Activated CD8-positive, alpha-beta memory T cell treated with anti-CD3 and anti-CD28 coated beads, Interleukin-2, amount 50 U/mL, for 48 hours (primary cell): ENCODE measurements around the gene SPDYC.

Experiments
- DNase-seq: peaks from one replicate; pipeline ENCODE4 v3.0.0-alpha.2; 2020

The SPDYC gene

DNA sequence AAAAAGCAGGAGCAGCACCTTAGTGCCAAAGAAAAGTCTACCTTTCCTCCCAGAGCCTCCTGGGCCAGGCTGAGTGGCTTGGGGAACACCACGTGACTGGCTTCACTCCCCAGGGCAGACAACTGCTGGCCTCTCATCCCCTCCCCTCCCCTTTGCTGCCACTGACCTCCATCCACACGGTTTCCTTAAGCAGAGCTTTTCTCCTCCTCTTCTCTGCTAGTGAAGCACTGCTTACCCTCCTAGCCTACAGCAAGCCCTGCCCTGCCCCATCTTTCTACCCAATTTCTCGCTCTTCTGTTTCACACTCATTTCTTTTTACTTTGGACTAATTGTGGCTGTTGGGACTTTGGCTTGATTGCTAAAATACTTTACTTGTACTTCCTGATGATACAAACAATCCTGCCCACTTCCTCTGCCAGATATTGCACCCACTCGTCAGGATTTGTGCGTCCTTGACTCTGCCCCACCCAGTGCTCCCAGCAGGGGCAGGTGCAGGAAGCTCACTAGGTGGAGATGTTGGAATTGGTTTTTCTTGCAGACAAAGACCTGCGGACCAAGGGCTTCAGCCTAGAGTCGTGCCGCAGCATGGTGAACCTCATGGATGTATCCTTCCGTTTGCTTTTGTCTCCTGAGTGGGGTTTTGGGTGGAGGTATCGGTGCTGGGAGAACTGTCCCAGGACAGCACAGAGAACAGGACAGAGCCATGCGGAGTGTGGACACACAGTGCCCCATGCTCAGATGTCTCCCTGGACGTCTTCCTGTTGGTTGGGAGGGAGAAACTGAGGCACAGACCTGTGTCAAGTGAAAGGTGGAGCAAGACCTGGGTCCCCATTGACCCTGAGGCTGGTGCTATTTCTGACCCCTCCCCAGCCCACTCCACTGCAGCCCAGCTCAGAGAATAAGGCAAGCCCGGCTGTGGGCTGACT lies 39.0 kb downstream of the SPDYC start:
- DNase-seq, result peak; percentile 42

GRCh38 chr11:65209711-65210360 lies 39.8 kb downstream of the SPDYC start:
- peak; percentile 47 for DNase-seq

- DNase-seq, result no peak
Measured at GRCh38 chr11:65210361-65210731, 40.3 kb downstream of the SPDYC start.

DNA sequence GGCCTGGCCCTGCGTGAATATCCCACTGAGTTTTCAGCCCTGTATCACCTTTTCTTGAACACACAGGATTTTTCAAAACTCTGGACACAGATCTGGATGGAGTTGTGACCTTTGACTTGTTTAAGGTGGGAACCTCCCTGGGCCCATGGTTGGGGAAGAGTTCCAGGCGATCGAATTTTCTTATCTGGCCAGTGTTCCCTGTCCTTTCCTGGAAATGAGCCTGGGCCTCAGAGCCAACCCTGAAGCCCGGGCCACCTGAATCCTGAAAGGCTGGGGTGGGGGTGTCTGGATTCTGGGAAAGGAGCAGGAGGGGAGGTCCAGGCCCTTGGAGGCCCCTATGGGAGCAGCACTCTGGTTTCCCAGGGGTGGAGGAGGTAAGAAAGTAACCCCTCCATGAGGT lies 40.7 kb downstream of the SPDYC start:
- peak; percentile 26 for DNase-seq

- peak; percentile 50 for DNase-seq
Measured at GRCh38 chr11:65211293-65212105, 41.5 kb downstream of the SPDYC start.

DNA sequence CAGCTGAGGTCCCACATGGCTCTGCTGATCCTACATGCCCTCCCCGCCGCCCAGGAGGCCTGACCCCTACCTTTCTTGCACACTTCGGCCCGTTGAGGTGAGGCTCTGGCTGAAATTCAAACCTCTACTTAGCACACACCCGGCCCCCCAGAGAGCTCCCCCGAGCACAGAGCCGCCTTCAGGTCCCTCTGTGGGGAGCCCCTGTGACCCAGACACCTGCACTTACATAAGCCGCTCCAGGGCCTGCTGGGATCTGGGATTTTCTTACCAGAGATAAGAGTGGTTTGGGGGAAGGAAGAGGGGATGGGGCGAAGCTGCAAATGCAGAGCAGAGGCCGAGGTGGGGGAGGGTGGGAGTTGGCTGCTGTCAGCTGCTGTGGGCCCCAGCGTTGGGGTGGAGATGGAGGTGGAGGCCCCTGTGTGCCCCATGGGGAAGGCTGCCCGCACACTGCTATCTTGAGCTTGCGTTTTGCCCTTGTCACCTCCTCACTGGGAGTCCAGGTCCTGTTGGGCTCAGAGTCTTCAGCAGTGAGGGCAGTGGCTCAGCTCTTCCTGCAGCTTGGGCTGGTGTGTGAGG lies 42.3 kb downstream of the SPDYC start:
- DNase-seq, result peak; percentile 48

DNA sequence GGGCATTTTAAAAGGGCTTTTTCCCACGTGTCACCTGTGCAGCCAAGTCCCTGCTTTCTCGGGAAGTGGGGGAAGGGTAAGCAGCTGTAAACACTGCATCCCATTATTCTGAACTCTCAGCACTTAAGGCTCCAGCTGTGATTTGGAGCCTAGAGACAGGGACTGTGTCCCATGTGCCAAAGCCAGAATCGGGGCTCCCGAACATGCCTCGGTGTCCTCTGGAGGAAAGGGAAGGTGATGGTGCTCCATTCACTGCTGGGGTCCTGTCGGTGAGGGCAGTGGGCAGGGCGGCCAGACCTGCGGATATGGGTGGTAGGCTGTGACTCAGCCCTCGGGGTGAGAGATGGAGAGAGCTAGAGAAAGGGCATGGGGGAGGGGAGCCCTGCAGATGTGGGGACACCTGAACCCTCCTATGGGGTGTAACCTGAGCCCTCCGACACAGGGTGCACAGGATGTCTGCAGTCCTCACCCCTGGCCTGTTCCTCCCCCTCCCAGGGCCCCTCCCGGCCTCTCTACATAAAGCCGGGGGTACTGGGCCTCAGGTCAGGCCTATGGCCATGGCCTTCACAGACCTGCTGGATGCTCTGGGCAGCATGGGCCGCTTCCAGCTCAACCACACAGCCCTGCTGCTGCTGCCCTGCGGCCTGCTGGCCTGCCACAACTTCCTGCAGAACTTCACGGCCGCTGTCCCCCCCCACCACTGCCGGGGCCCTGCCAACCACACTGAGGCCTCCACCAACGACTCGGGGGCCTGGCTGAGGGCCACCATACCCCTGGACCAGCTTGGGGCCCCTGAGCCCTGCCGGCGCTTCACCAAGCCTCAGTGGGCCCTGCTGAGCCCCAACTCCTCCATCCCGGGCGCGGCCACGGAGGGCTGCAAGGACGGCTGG lies 43.5 kb downstream of the SPDYC start:
- peak; percentile 63 for DNase-seq

DNA sequence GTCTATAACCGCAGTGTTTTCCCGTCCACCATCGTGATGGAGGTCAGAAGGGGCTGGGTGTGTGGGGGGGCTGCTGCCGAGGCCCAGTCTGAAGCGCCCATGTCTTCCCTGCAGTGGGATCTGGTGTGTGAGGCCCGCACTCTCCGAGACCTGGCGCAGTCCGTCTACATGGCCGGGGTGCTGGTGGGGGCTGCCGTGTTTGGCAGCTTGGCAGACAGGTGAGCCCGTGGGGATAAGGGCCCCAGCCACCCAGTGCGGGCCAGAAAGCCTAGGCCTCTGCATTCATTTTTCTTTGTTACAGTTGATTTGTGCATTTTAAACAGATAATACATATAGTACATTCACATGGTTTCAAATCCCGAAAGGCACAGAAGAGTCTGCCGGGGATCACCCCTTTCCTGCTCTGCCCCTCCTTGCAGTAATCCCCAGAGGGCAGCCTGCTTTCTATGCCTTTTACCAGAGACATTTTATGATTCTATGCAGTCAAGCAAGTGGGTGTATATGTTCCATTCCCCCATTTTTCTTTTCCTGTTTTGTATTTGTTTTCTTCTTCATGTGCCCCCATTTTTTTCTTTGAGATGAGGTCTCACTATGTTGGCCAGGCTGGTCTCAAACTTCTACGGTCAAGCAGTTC lies 44.3 kb downstream of the SPDYC start:
- DNase-seq, result no peak

DNA sequence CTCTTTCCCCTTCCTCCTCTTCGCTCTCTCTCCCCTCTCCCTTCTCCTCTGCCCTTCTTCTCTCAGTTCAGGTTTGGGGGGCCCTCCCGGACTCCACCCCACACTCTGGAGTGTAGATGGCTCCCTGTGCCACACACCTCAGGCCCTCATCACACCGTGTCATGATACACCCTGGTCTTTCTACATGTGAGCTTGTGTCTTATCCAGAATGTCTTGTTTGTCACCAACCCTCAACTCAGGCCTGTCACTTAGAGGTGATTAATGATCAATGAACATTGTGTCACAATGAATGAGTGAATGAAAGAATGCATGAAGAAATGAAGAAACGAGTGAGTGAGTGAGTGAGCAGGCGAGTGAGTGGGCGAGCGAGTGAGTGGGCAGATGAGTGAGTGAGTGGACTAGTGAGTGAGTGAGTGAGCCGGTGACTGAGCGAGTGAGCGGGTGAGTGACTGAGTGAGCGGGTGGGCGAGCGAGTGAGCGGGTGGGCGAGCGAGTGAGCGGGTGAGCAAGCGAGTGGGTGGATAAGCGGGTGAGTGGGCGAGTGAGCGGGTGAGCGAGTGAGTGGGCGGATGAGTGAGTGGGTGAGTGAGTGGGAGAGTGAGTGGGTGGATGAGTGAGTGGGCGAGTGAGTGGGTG lies 45.5 kb downstream of the SPDYC start:
- peak; percentile 69 for DNase-seq

- no peak for DNase-seq
Measured at GRCh38 chr11:65216830-65217229, 46.8 kb downstream of the SPDYC start.

GRCh38 chr11:65217441-65218423 lies 47.7 kb downstream of the SPDYC start:
- peak; percentile 46 for DNase-seq

- peak; percentile 44 for DNase-seq
Measured at GRCh38 chr11:65218446-65218845, 48.4 kb downstream of the SPDYC start.

- DNase-seq, result no peak
Measured at GRCh38 chr11:65219930-65220213, 49.8 kb downstream of the SPDYC start.

- DNase-seq, result no peak
Measured at GRCh38 chr11:65221026-65221425, 51.0 kb downstream of the SPDYC start.
